Central memory CD4-positive, alpha-beta T cell (primary cell): ENCODE measurements around the gene ROS1.

Experiments used
- DNase-seq: peaks from one replicate; pipeline ENCODE4 v3.0.0; 2022

Gene ROS1

GRCh38 chr6:117440706-117441525 is 15.2 kb upstream of the ROS1 start:
- no peak for DNase-seq

GRCh38 chr6:117432273-117432672 is 6.5 kb upstream of the ROS1 start:
- no peak for DNase-seq

GRCh38 chr6:117423754-117424153 is 2.0 kb downstream of the ROS1 start:
- no peak for DNase-seq

- DNase-seq, result no peak
These were observed 7.4 kb downstream of the ROS1 start for GRCh38 chr6:117418320-117418719.

- DNase-seq, result no peak
These were observed 7.9 kb downstream of the ROS1 start for GRCh38 chr6:117417851-117418250.

- DNase-seq, result no peak
These were observed 11.0 kb downstream of the ROS1 start for GRCh38 chr6:117414770-117415169.

GRCh38 chr6:117411474-117411873 is 14.3 kb downstream of the ROS1 start:
- no peak for DNase-seq

- no peak for DNase-seq
These were observed 15.9 kb downstream of the ROS1 start for GRCh38 chr6:117409863-117410262.

- no peak for DNase-seq
These were observed 16.3 kb downstream of the ROS1 start for GRCh38 chr6:117409420-117409819.

- no peak for DNase-seq
These were observed 21.2 kb downstream of the ROS1 start for GRCh38 chr6:117404548-117404947.

- DNase-seq, result no peak
These were observed 23.9 kb downstream of the ROS1 start for GRCh38 chr6:117401799-117402198.

- no peak for DNase-seq
These were observed 25.8 kb downstream of the ROS1 start for GRCh38 chr6:117399924-117400323.

GRCh38 chr6:117399126-117399525 is 26.6 kb downstream of the ROS1 start:
- DNase-seq, result no peak

- DNase-seq, result no peak
These were observed 28.1 kb downstream of the ROS1 start for GRCh38 chr6:117397536-117398227.

GRCh38 chr6:117396228-117396627 is 29.5 kb downstream of the ROS1 start:
- DNase-seq, result no peak

- DNase-seq, result no peak
These were observed 30.6 kb downstream of the ROS1 start for GRCh38 chr6:117395164-117395563.

GRCh38 chr6:117393045-117393444 is 32.7 kb downstream of the ROS1 start:
- DNase-seq, result no peak

GRCh38 chr6:117391874-117392583 is 33.7 kb downstream of the ROS1 start:
- no peak for DNase-seq

GRCh38 chr6:117389227-117390057 is 36.3 kb downstream of the ROS1 start:
- no peak for DNase-seq

GRCh38 chr6:117387454-117387974 is 38.2 kb downstream of the ROS1 start:
- no peak for DNase-seq

GRCh38 chr6:117384659-117385058 is 41.1 kb downstream of the ROS1 start:
- DNase-seq, result no peak

- DNase-seq, result no peak
These were observed 44.0 kb downstream of the ROS1 start for GRCh38 chr6:117381749-117382148.

- no peak for DNase-seq
These were observed 45.4 kb downstream of the ROS1 start for GRCh38 chr6:117380298-117380697.
